C4-2B (cell line): ENCODE measurements around the gene PKHD1.

Source experiments
- H3K27ac ChIP-seq: fragments of 450-650 bp; 2 replicates; pipeline ENCODE4 v1.5.1; 2017
- ZFX ChIP-seq: fragments of 450-650 bp; IDR thresholded peaks from 2 replicates; pipeline ENCODE4 v1.6.1; 2017
- TF ChIP-seq, protein P1 (sequence below): fragments of 450-650 bp; conservative IDR thresholded peaks from 2 replicates; pipeline ENCODE4 v1.5.1; 2017; ENCODE audit warnings: mild to moderate bottlenecking

Gene PKHD1

DNA sequence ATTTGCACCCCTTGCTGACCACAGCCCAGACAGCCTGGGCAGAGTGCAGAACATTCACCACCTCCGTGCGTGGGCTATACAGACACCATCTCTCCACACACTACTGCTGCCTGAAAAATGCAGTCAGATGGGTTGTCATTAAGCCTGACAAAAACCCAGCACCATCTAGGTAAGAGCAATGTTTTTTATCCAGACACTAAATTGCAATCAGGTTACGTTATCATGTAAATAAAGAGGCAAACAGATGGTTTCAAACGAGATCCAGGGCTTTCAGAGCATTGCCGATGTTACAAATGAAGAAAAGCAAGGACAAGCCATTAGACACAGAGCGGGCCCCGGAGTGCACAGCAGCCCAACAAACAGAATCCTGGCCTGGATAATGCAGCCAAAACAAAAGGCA, 269.6 kb downstream of the PKHD1 start:
- no peak for TF ChIP-seq ZFX
- TF ChIP-seq, protein P1, sequence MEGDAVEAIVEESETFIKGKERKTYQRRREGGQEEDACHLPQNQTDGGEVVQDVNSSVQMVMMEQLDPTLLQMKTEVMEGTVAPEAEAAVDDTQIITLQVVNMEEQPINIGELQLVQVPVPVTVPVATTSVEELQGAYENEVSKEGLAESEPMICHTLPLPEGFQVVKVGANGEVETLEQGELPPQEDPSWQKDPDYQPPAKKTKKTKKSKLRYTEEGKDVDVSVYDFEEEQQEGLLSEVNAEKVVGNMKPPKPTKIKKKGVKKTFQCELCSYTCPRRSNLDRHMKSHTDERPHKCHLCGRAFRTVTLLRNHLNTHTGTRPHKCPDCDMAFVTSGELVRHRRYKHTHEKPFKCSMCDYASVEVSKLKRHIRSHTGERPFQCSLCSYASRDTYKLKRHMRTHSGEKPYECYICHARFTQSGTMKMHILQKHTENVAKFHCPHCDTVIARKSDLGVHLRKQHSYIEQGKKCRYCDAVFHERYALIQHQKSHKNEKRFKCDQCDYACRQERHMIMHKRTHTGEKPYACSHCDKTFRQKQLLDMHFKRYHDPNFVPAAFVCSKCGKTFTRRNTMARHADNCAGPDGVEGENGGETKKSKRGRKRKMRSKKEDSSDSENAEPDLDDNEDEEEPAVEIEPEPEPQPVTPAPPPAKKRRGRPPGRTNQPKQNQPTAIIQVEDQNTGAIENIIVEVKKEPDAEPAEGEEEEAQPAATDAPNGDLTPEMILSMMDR: no peak
- no peak overlapping the region for H3K27ac ChIP-seq

DNA sequence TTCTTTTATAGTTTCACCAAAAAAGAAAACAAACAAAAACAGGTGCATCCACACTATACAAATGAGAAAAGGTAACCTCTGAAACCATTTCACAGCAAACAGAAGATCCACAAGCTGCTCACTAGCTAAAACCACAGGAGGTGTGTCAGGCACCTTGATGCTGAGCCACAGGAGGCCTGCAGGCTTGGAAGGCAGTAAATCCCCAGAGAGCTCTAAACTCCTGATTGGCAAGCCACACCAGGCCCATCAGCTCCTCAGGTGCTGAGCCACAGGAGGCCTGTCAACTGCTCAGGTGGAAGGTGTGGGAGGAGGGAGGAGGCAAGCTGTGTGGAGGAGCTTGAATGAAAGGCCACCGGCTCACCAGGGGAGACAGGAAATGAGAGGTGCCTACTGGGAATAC, 273.0 kb downstream of the PKHD1 start:
- no peak overlapping the region for H3K27ac ChIP-seq
- TF ChIP-seq, protein P1: no peak
- no peak for TF ChIP-seq ZFX

DNA sequence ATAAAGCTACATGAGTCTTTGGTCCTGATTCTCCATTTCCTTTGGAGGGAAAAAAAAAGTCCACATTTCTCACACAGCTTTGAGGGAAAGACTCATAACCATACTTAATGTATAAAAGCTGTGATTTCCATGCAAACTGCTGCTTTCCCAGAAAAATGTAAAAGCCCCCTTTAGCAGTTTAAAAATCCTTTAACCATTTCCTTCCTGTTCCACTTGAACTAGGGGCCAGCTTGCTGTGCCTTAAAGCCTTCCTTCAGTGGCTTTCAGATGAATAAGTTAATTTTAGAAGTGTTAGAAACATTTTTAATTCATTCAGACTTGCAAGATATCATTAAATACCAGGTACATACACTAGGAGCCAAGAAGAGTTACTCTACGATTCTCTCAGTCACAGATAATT, 273.5 kb downstream of the PKHD1 start:
- no peak overlapping the region for H3K27ac ChIP-seq
- TF ChIP-seq, protein P1: no peak
- no peak for TF ChIP-seq ZFX

DNA sequence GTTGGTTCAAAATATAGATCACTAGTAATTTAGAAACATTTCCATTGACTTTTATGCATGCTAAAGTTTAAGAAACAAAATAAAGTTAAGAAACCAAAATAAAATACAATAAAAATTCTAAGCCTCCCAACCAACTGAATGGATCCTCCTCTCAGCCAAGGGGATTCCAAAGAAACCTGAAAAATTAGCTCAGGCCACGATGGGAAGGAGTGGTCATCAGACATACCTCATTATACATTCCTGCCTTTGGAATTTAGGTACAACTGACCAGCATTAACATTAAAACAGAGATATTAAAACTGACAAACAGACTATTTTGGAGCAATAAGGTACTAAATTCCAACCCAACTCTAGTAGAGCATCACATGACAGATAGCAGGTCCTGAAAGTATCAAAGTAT, 275.2 kb downstream of the PKHD1 start:
- TF ChIP-seq, protein P1: no peak
- no peak for TF ChIP-seq ZFX
- no peak overlapping the region for H3K27ac ChIP-seq

DNA sequence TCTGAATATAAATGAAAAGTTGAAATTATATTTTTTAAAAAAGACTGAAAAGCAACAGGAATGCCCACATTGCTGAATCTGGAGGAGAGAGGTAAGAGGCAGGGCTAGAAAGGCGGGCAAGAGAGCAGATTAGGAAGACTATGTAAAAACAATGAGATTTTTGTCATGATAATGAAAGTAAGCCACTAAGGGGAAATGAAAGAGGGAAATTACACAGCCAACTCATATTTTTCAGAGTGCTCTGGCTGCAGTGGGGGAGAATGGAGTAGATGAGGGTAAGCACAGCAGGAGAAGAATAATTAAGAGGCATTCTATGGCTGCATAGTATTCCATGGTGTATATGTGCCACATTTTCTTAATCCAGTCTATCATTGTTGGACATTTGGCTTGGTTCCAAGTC, 281.9 kb downstream of the PKHD1 start:
- TF ChIP-seq, protein P1: no peak
- no peak for TF ChIP-seq ZFX
- H3K27ac ChIP-seq: no peak overlapping the region

DNA sequence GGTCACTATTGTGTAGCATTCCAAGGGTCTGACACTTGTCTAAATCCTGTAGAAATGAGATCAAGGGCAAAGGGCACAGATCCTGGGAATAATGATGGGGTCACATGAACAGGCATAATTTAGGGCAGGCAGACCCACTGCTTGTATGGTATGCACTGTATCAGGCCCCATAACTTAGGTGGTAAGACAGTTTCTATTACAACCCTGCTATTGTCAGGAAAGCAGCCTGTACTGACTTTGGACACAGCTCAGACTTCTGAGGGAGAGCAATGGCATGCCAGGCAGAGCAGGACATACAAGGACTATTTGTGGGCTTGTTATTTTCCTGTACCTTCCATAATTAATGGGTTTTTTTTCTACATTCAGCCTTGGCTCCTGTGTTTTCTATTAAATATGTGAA, 286.8 kb downstream of the PKHD1 start:
- no peak for TF ChIP-seq ZFX
- TF ChIP-seq, protein P1: no peak
- H3K27ac ChIP-seq: no peak overlapping the region

DNA sequence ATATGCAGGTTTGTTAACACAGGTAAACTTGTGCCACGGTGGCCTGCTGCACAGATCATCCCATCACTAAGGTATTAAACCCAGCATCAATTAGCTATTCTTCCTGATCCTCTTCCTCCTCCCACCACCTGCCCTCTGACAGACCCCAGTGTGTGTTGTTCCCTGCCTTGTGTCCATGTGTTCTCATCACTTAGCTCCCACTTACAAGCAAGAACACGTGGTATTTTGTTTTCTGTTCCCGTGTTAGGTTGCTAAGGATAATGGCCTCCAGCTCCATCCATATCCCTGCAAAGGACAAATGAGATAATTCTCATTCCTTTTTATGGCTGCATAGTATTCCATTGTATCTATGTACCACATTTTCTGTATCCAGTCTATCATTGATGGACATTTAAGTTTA, 294.0 kb downstream of the PKHD1 start:
- no peak overlapping the region for H3K27ac ChIP-seq
- no peak for TF ChIP-seq ZFX
- TF ChIP-seq, protein P1: no peak
